Tibial artery (tissue), 4 donors: ENCODE data around the gene C12orf50.
A peak's percentile ranks its signal among the peaks of the same experiment; 100 is the strongest.
"Not testable (repeated sequence)": the region's sequence is repeated elsewhere in the genome, so short reads cannot be mapped to it uniquely, and the experiment has no call there.

ENCODE experiments used
- DNase-seq, 2 donors: peaks; one replicate each; pipeline ENCODE4 v3.0.0-alpha.2; 2019
- H3K27ac ChIP-seq, 2 donors: fragments of 200-600 bp; sonication (generic) in 1 of 2; 1 replicate in 1 of 2; 2 replicates in 1 of 2; pipeline ENCODE4 v1.5.1; 2018 to 2019; ENCODE audit warnings: mild to moderate bottlenecking in 1 of 2
- H3K27me3 ChIP-seq, 2 donors: fragments of 200-600 bp; sonication (generic) in 1 of 2; one replicate each; pipeline versions ENCODE4 v1.5.1 to v1.6.0; 2016 to 2019
- H3K36me3 ChIP-seq, 3 donors: fragments of 200-600 bp; sonication (generic) in 2 of 3; one replicate each; pipeline ENCODE4 v1.5.1; 2016 to 2019; ENCODE audit warnings: mild to moderate bottlenecking in 2 of 3
- H3K4me1 ChIP-seq, 4 donors: fragments of 200-600 bp; sonication (generic) in 2 of 4; 1 replicate in 3 of 4; 2 replicates in 1 of 4; pipeline ENCODE4 v1.5.1; 2016 to 2019
- H3K4me3 ChIP-seq, 2 donors: fragments of 200-600 bp; sonication (generic) in 1 of 2; 1 replicate in 1 of 2; 2 replicates in 1 of 2; pipeline ENCODE4 v1.5.1; 2018 to 2019; ENCODE audit warnings: mild to moderate bottlenecking in 2 of 2
- H3K9me3 ChIP-seq, 3 donors: fragments of 200-600 bp; sonication (generic) in 1 of 3; one replicate each; pipeline ENCODE4 v1.5.1; 2016 to 2019
- intact Hi-C: fragments of 100-400 bp; cut with DNase I; formaldehyde crosslinking; loops from one replicate; pipeline ENCODE4 v1.15.0; 2023; ENCODE audit warnings: low total_unique reads
- TF ChIP-seq, protein P1 (sequence below), 2 experiments: fragments of 200-600 bp in 1 of 2; fragments of 450-650 bp in 1 of 2; IDR thresholded peaks; one replicate each; pipeline ENCODE4 v1.5.1; 2017 to 2019; ENCODE audit warnings: antibody characterized with exemption in 2 of 2, mild to moderate bottlenecking in 1 of 2, moderate library complexity in 1 of 2

The C12orf50 gene

DNA sequence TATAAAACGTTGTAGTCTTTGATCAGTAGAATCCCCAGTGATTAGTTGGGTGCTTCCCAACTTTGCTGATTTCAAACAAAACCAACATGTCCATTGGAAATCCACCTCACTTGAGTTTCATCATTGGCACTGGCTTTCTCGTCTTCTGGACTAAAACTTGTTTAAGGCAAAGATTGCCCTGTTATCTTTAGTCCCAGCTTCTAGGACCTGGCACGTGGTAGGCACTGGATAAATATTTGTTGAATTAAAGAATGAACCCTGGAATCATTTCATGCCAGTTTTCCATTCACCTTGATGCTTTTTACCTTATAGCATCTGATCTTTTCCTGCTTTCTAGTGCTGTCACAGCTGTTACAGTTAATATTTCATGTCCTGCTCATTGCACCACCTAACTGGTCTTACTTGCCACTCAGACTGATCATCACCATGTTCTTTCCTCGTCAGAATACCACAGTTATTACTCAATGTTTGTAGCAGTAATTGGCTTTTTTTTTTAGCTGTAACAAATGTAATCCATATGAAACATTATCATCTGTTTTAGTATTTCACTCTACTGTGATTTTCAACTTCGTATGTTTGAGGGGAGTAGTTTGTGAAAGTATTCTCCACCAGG lies 7.3 kb upstream of the C12orf50 start:
- intact Hi-C loops: no loop called here
- no peaks in the 10 kb centered on the region for H3K27me3 ChIP-seq
- no peaks in the 10 kb centered on the region for H3K9me3 ChIP-seq
- H3K27ac ChIP-seq: peak overlapping the region; percentile 72 to 79
- peak overlapping the region; percentile 64 to 76 for H3K4me3 ChIP-seq
- H3K4me1 ChIP-seq: peaks cover 0 to 45% (median 8%) of the 10 kb centered on the region in 4 donors
- TF ChIP-seq, protein P1, sequence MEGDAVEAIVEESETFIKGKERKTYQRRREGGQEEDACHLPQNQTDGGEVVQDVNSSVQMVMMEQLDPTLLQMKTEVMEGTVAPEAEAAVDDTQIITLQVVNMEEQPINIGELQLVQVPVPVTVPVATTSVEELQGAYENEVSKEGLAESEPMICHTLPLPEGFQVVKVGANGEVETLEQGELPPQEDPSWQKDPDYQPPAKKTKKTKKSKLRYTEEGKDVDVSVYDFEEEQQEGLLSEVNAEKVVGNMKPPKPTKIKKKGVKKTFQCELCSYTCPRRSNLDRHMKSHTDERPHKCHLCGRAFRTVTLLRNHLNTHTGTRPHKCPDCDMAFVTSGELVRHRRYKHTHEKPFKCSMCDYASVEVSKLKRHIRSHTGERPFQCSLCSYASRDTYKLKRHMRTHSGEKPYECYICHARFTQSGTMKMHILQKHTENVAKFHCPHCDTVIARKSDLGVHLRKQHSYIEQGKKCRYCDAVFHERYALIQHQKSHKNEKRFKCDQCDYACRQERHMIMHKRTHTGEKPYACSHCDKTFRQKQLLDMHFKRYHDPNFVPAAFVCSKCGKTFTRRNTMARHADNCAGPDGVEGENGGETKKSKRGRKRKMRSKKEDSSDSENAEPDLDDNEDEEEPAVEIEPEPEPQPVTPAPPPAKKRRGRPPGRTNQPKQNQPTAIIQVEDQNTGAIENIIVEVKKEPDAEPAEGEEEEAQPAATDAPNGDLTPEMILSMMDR (IDR thresholded peaks at IDR 0.05): no peak
- no peaks in the 10 kb centered on the region for H3K36me3 ChIP-seq
- DNase-seq: no peak

DNA sequence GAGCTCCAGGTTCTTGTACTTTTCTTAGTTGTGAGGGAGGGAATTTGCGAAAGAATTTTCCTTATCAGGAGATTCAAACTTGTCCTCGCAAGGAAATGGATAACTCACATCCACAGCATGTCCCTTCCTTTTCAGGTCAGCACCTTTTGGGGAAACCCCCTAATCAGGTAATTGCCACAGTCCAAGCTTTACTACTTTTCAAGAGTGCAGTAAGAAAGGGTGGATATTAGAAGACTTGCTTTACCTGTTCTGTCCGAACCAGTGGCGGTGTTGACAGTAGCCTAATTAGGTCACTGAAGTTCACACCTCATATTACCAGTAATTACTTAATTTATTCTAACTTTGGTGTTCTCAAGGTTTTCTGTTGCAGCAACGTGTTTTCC lies 6.7 kb upstream of the C12orf50 start:
- H3K36me3 ChIP-seq: no peaks in the 10 kb centered on the region
- H3K4me3 ChIP-seq: peak overlapping the region; percentile 64 to 76
- intact Hi-C loops: no loop called here
- DNase-seq: no peak
- H3K9me3 ChIP-seq: no peaks in the 10 kb centered on the region
- H3K27ac ChIP-seq: peak overlapping the region; percentile 72 to 79
- H3K27me3 ChIP-seq: no peaks in the 10 kb centered on the region
- TF ChIP-seq, protein P1 (IDR thresholded peaks at IDR 0.05): no peak
- H3K4me1 ChIP-seq: peaks cover 0 to 45% (median 8%) of the 10 kb centered on the region in 4 donors

DNA sequence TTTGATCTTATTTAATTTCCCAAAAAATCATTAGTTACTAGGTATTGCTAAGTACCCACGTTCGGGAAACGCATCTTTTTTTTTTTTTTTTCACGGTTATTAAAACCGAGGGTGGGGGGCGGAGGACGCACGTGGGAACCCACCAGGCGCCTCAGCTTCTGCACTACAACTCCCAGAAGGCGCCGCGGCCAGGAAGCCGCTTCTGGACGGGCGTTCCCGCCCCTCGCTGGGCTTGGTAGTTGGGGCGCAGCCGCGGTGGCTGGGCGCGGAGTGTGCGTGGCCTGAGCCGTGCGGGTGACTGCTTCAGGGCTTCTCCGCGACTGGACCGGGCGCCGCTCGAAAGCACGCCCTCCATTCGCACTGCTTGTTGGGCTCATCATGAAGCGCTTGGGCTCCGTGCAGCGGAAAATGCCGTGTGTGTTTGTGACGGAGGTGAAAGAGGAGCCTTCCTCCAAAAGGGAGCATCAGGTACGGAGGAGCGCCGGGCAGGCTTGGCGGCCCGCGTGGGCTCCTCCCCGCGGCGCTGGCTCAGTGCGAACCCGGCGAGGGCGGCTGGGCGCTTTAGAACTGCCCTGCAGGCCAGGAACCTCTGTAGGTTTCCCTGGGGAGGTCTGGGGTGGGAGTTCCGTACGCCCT lies 6.2 kb upstream of the C12orf50 start:
- Histone ChIP-seq H3K36me3 (no peaks in the 10 kb centered on the region), H3K4me1 (peaks cover 0 to 45% (median 8%) of the 10 kb centered on the region in 4 donors), H3K27me3 (no peaks in the 10 kb centered on the region), H3K27ac (peak overlapping the region; percentile 72 to 79), H3K9me3 (no peaks in the 10 kb centered on the region), H3K4me3 (peak overlapping the region; percentile 64 to 76)
- intact Hi-C loops: no loop called here
- TF ChIP-seq, protein P1 (IDR thresholded peaks at IDR 0.05): no peak
- DNase-seq: peak; percentile 92

DNA sequence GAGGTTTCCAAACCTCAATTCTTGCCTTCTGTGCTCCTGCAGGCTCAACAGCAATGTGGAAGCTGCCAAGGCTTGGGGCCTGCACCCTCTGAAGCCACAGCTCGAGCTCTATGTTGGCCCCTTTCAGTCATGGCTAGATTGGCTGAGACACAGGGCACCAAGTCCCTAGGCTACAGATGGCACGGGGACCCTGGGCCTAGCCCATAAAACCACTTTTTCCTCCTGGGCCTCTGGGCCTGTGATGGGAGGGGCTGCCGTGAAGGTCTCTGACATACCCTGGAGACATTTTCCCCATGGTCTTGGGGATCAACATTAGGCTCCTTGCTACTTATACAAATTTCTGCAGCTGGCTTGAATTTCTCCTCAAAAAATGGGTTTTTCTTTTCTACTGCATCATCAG lies 2.0 kb upstream of the C12orf50 start:
- H3K4me1 ChIP-seq: peaks cover 0 to 10% (median 2%) of the 10 kb centered on the region in 4 donors
- H3K36me3 ChIP-seq, H3K4me3 ChIP-seq, H3K27ac ChIP-seq, H3K9me3 ChIP-seq, H3K27me3 ChIP-seq, intact Hi-C loops, DNase-seq: not testable (repeated sequence)

DNA sequence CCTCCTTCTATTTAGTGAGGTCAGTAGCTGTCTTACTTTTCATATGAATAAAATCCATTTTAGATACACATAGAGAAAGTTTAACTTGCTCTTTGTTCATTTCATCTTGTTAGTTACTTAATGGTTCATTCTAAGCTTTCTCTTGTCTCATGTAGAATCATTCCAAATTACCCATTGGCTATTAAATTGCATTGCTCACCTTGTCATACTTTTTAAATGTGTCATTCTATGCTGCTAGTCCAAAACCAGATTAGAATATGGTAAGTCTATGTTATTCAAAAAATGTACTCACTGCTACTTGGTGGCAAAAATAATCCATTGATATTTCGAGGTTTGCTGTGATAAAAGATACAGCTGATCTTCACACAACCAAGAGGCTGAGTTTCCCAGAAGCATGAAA lies 3.0 kb downstream of the C12orf50 start:
- H3K9me3 ChIP-seq: no peaks in the 10 kb centered on the region
- intact Hi-C loops: no loop called here
- TF ChIP-seq, protein P1 (IDR thresholded peaks at IDR 0.05): no peak
- H3K4me3 ChIP-seq: no peak overlapping the region
- DNase-seq: no peak
- H3K36me3 ChIP-seq: no peaks in the 10 kb centered on the region
- no peaks in the 10 kb centered on the region for H3K27me3 ChIP-seq
- H3K27ac ChIP-seq: no peak overlapping the region
- no peaks in the 10 kb centered on the region for H3K4me1 ChIP-seq

DNA sequence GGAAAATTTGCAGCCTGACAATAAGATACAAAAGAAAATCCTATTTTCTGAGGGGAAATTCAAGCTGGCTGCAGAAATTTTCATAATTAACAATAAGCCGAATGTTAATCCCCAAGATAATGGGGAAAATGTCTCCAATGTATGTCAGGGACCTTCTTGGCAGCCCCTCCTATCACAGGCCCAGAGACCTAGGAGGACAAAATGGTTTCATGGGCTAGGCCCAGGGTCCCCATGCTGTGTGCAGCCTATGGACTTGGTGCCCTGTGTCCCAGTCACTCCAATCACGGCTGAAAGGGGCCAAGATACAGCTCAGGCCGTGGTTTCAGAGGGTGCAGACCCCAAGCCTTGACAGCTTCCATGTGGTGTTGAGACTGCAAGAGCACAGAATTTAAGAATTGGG lies 11.2 kb downstream of the C12orf50 start:
- no peaks in the 10 kb centered on the region for H3K9me3 ChIP-seq
- H3K4me3 ChIP-seq: no peak overlapping the region
- TF ChIP-seq, protein P1 (IDR thresholded peaks at IDR 0.05): no peak
- H3K36me3 ChIP-seq: no peaks in the 10 kb centered on the region
- H3K27ac ChIP-seq: no peak overlapping the region
- H3K27me3 ChIP-seq: no peaks in the 10 kb centered on the region
- DNase-seq: no peak
- no peaks in the 10 kb centered on the region for H3K4me1 ChIP-seq
- intact Hi-C loops: no loop called here
